ENCODE measurements around the gene RNF40.

RNF40 gene

DNA sequence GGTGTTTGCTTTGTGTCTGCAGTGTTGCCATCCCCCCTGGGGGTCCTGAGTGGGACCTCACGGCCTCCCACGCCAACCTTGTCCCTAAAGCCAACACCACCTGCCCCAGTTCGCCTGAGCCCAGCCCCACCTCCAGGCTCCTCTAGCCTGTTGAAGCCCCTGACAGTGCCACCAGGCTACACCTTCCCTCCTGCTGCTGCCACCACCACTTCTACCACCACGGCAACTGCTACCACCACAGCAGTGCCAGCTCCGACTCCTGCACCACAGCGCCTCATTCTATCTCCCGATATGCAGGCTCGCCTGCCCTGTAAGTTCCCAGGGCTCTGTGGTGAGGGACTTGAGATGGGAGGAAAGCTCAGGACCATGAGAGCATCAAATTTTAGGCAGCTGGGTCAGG is 41.0 kb upstream of the RNF40 start:
- TF ChIP-seq EGR1 (IDR thresholded peaks at IDR 0.05), result no peak
- TF ChIP-seq FOXM1 (IDR thresholded peaks at IDR 0.05; ENCODE audit: borderline replicate concordance, low read depth), result no peak
- TF ChIP-seq RAD21 (IDR thresholded peaks at IDR 0.05; ENCODE audit: low read depth), result no peak
- no peak for TF ChIP-seq TAF1 (IDR thresholded peaks at IDR 0.05; ENCODE audit: low read depth)
- TF ChIP-seq ZBTB7A (IDR thresholded peaks at IDR 0.05; ENCODE audit: low read depth), result no peak
- TF ChIP-seq EP300 (IDR thresholded peaks at IDR 0.05; ENCODE audit: borderline replicate concordance), result no peak
- TF ChIP-seq NFIC (IDR thresholded peaks at IDR 0.05), result no peak
- TF ChIP-seq CEBPB (IDR thresholded peaks at IDR 0.05), result no peak
- TF ChIP-seq TCF12 (IDR thresholded peaks at IDR 0.05; ENCODE audit: low read depth), result no peak
- TF ChIP-seq YY1 (IDR thresholded peaks at IDR 0.05; ENCODE audit: low read depth), result no peak
- TF ChIP-seq, protein P1, sequence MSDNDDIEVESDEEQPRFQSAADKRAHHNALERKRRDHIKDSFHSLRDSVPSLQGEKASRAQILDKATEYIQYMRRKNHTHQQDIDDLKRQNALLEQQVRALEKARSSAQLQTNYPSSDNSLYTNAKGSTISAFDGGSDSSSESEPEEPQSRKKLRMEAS (IDR thresholded peaks at IDR 0.05), result no peak
- no peak for TF ChIP-seq CREB1 (IDR thresholded peaks at IDR 0.05; ENCODE audit: low read depth)
- TF ChIP-seq TEAD4 (IDR thresholded peaks at IDR 0.05), result no peak
- TF ChIP-seq, protein P2, sequence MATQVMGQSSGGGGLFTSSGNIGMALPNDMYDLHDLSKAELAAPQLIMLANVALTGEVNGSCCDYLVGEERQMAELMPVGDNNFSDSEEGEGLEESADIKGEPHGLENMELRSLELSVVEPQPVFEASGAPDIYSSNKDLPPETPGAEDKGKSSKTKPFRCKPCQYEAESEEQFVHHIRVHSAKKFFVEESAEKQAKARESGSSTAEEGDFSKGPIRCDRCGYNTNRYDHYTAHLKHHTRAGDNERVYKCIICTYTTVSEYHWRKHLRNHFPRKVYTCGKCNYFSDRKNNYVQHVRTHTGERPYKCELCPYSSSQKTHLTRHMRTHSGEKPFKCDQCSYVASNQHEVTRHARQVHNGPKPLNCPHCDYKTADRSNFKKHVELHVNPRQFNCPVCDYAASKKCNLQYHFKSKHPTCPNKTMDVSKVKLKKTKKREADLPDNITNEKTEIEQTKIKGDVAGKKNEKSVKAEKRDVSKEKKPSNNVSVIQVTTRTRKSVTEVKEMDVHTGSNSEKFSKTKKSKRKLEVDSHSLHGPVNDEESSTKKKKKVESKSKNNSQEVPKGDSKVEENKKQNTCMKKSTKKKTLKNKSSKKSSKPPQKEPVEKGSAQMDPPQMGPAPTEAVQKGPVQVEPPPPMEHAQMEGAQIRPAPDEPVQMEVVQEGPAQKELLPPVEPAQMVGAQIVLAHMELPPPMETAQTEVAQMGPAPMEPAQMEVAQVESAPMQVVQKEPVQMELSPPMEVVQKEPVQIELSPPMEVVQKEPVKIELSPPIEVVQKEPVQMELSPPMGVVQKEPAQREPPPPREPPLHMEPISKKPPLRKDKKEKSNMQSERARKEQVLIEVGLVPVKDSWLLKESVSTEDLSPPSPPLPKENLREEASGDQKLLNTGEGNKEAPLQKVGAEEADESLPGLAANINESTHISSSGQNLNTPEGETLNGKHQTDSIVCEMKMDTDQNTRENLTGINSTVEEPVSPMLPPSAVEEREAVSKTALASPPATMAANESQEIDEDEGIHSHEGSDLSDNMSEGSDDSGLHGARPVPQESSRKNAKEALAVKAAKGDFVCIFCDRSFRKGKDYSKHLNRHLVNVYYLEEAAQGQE (IDR thresholded peaks at IDR 0.05; ENCODE audit: low read depth), result no peak
- TF ChIP-seq, protein P3, sequence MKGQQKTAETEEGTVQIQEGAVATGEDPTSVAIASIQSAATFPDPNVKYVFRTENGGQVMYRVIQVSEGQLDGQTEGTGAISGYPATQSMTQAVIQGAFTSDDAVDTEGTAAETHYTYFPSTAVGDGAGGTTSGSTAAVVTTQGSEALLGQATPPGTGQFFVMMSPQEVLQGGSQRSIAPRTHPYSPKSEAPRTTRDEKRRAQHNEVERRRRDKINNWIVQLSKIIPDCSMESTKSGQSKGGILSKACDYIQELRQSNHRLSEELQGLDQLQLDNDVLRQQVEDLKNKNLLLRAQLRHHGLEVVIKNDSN (IDR thresholded peaks at IDR 0.05), result no peak

DNA sequence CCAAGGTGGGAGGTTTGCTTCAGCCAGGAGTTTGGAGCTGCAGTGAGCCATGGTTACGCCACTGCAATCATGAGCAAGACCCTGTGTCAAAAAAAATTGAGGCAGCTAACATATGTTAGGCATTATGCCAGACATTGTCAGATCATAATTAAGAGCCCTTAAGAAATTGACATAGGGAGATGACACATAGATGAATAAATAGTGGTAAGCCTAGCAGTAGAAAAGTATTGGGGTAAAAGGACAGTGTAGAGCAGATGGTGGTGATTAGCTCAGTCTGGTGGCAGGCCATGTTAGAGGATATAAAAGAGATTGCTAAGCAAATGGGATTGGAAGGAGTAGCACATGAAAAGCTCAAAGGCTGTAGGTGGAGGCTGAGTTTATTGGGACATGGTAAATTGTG is 40.5 kb upstream of the RNF40 start:
- TF ChIP-seq YY1 (IDR thresholded peaks at IDR 0.05; ENCODE audit: low read depth) (no peak), RAD21 (IDR thresholded peaks at IDR 0.05; ENCODE audit: low read depth) (no peak), NFIC (IDR thresholded peaks at IDR 0.05) (no peak), FOXM1 (IDR thresholded peaks at IDR 0.05; ENCODE audit: borderline replicate concordance, low read depth) (no peak), CREB1 (IDR thresholded peaks at IDR 0.05; ENCODE audit: low read depth) (no peak), EP300 (IDR thresholded peaks at IDR 0.05; ENCODE audit: borderline replicate concordance) (no peak), TEAD4 (IDR thresholded peaks at IDR 0.05) (no peak), TAF1 (IDR thresholded peaks at IDR 0.05; ENCODE audit: low read depth) (no peak), EGR1 (IDR thresholded peaks at IDR 0.05) (no peak), CEBPB (IDR thresholded peaks at IDR 0.05) (no peak), ZBTB7A (IDR thresholded peaks at IDR 0.05; ENCODE audit: low read depth) (no peak), TCF12 (IDR thresholded peaks at IDR 0.05; ENCODE audit: low read depth) (no peak)
- TF ChIP-seq, protein P1 (IDR thresholded peaks at IDR 0.05), result no peak
- TF ChIP-seq, protein P3 (IDR thresholded peaks at IDR 0.05), result no peak
- TF ChIP-seq, protein P2 (IDR thresholded peaks at IDR 0.05; ENCODE audit: low read depth), result no peak

DNA sequence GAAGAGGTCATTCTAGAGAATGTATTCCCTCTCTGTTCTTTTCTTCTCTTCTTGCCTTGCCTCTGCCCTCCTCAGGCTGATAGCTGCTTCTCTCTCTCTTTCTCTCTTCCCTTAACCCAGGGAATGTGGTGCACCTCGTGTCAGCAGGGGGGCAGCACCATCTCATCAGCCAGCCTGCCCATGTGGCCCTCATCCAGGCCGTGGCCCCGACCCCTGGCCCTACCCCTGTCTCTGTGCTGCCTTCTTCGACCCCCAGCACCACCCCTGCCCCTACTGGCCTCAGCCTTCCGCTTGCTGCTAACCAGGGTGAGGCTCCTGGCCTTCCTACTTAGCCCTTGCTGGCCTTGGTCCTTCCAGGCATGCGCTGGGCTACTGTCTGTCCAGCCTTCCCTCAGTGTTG is 39.7 kb upstream of the RNF40 start:
- TF ChIP-seq, protein P3 (IDR thresholded peaks at IDR 0.05), result no peak
- TF ChIP-seq EGR1 (IDR thresholded peaks at IDR 0.05) (no peak), ZBTB7A (IDR thresholded peaks at IDR 0.05; ENCODE audit: low read depth) (no peak), TCF12 (IDR thresholded peaks at IDR 0.05; ENCODE audit: low read depth) (no peak), TAF1 (IDR thresholded peaks at IDR 0.05; ENCODE audit: low read depth) (no peak), NFIC (IDR thresholded peaks at IDR 0.05) (no peak), TEAD4 (IDR thresholded peaks at IDR 0.05) (no peak), CREB1 (IDR thresholded peaks at IDR 0.05; ENCODE audit: low read depth) (no peak), FOXM1 (IDR thresholded peaks at IDR 0.05; ENCODE audit: borderline replicate concordance, low read depth) (no peak)
- TF ChIP-seq, protein P2 (IDR thresholded peaks at IDR 0.05; ENCODE audit: low read depth), result no peak
- TF ChIP-seq, protein P1 (IDR thresholded peaks at IDR 0.05), result no peak

DNA sequence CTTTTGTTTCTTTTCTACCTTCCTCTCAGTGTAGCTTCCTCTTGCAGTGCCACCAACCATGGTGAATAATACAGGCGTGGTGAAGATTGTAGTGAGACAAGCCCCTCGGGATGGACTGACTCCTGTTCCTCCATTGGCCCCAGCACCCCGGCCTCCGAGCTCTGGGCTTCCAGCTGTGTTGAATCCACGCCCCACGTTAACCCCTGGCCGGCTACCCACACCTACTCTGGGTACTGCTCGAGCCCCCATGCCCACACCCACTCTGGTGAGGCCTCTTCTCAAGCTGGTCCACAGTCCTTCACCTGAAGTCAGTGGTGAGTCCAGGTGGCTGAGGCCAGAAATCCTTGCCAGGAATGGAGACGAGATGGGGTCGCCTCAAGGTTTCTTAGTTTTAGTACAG is 39.2 kb upstream of the RNF40 start:
- TF ChIP-seq, protein P2 (IDR thresholded peaks at IDR 0.05; ENCODE audit: low read depth), result no peak
- TF ChIP-seq TCF12 (IDR thresholded peaks at IDR 0.05; ENCODE audit: low read depth) (no peak), EGR1 (IDR thresholded peaks at IDR 0.05) (no peak), ZBTB7A (IDR thresholded peaks at IDR 0.05; ENCODE audit: low read depth) (no peak), CEBPB (IDR thresholded peaks at IDR 0.05) (no peak), FOXM1 (IDR thresholded peaks at IDR 0.05; ENCODE audit: borderline replicate concordance, low read depth) (no peak), RAD21 (IDR thresholded peaks at IDR 0.05; ENCODE audit: low read depth) (no peak), TAF1 (IDR thresholded peaks at IDR 0.05; ENCODE audit: low read depth) (no peak), EP300 (IDR thresholded peaks at IDR 0.05; ENCODE audit: borderline replicate concordance) (no peak), YY1 (IDR thresholded peaks at IDR 0.05; ENCODE audit: low read depth) (no peak), NFIC (IDR thresholded peaks at IDR 0.05) (no peak)
- TF ChIP-seq, protein P1 (IDR thresholded peaks at IDR 0.05), result no peak
